Measurements from ENCODE around the gene ZDHHC8.
A peak's percentile ranks its signal among the peaks of the same experiment; 100 is the strongest.
"Not testable (repeated sequence)": the region's sequence is repeated elsewhere in the genome, so short reads cannot be mapped to it uniquely, and the experiment has no call there.

The ZDHHC8 gene

DNA sequence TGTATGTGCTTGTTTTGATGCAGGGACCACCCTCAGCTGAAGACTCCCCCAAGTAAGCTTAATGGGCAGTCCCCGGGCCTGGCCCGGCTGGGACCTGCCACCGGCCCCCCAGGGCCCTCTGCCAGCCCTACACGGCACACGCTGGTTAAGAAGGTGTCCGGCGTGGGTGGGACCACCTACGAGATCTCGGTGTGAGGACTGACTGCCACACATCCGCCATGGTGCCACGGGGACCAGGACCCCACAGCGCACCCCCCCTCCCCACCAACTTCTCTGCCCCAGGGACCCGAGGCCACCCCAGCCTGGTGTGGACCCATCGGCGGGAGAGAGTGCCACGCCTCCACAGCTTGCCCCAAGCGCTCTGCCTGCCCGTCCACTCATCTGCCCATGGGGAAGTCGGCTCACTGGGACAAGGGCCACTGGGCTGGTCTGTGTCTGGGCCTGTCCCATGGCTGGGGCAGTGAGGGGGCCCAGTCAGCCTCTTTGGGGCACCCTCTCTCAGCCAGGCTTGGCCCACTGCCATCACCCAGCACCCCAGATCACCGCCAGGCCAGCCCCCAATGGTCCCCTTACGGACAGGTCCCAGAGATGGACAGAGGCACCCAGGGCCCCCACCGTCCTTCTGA, 13.7 kb downstream of the ZDHHC8 start:
- no peak for DNase-seq

DNA sequence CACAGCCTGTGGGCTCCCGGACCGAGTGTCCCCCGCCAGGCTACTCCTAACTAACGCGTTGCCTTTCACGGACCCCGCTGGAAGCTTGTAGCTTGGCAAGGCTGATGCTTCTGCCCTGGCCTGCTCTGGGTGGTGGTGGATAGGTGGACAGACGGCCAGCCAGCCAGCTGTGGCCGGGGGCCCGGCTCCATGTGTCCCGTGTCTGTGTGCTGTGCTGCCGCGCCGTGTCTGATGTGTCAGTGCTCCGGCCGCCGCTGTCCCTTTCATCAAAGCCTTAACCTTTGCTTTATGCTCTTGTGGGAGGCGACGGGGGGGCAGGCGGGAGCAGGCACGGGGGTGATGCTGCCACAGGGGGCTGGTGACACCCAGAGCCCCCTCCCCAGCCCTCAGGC, 14.2 kb downstream of the ZDHHC8 start:
- DNase-seq = no peak

DNA sequence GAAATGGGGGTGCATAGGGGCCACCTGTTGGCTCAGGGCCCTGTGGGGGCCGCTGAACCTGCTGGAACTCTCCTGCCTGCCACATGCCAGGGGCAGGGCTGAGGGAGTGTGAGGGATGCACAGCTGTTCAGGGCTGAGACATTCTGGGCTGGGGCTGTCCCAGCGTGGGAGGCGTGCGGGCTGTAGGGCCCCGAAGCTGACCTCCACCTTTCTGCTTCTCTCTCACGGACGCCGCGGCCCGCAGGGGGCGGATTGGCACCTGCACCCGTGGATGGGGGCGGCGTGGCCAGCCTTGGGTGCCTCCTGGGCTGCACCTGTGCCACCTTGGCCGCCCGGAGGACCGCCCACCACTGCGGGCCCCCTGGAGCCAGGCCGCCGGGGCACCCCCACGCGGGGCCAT, 15.2 kb downstream of the ZDHHC8 start:
- no peak for DNase-seq

DNA sequence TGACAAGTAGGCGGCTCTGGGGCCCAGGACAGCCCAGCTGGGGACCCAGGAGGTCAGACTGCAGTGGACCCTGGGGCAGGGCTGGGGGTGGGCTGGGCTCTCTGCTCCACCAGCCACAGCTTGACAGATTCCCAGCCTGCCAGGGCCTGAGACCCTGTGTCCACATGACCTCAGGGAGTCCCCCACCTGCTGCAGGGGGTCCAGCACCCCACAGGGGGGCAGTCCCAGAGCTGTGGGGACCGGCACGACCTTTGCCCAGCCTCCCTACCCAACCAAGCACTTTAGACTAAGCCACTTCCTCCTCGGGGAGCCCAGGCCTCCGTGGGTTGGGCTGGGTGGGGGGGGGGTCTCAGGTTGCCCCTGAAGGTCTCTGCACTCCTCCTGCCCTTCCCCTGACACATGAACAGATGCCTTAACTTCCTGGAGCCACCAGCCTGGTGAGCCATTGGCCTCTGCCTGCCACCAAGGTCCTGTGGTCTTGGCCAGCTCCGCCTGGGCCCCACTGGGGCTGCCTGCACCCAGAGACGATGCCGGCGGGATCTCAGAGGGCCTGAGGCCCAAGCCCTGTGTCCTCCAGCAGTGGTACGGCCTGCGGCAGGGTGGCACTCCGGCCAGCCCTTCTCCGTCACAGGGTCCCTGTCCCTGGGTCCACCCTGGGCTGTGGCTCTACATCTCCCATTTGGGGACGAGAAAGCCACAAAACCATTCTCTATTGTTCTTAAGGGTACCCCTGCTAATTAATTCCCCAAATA, 15.8 kb downstream of the ZDHHC8 start:
- DNase-seq = no peak

DNA sequence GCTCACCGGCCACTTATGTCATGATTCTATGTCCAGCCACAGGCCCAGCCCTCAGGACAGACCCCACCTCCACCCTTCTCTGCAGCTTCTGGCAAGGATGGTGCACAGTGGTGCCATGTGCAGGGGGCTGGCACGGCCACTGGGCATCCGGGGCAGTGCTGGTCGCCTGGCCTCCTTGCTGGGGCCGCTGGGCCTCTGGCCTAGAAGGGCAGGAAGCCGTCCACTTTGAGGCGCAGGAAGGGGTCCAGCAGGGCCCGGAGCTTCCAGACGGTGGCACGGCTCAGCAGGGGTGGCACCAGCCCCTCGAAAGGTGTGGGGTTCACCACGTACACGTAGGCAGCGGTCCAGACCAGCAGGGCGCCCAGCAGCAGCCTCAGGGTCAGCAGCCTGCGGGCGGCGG, 16.8 kb downstream of the ZDHHC8 start:
- DNase-seq = peak in 1 of 14 donors; percentile 21

DNA sequence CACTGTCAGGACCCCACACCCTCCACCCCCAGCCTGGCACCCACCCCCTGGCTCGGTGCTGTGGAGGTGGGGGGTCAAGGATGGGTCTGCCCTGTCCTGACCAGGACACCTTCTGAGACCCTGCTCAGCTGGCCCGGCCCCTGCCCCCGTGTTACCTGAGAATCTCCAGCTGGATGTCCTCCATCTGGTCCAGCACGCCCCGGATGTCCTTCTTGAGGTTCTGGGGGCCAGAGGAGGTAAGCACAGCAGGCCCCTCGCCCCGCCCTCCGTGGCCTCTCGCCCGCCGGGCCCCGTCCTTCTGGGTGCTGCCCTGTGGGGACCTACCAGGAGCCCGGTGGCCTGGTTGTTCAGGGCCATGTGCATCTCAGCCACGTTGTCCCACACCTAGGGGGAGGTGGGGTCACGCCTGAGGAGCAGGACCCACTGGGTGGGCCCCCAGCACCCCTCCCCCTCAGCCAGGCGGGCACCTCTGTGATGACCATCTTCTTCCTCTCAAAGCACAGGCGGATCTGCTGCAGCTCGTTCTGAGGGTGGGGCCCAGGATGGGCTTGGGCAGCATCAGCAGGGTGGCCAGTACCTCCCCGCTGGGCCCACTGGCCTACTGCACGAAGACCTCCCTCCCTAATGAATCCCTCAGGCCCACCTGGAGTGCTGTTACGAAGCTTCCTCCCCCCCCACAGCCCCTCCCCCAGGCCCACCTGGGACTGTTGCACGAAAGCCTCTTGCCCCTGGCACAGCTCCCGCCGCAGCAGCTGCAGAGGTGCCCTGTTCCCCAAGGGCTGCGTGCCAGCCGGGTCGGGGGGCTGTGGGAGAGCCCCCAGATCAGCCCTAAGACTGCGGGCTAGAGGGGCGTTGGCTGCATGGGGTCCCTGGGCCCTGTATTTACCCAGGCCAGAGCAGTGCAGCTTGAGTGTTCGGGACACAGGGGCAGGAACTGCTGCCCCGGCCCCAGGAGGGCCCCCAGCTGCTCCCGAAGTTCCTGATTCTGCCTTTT, 17.9 kb downstream of the ZDHHC8 start:
- DNase-seq = no peak

DNA sequence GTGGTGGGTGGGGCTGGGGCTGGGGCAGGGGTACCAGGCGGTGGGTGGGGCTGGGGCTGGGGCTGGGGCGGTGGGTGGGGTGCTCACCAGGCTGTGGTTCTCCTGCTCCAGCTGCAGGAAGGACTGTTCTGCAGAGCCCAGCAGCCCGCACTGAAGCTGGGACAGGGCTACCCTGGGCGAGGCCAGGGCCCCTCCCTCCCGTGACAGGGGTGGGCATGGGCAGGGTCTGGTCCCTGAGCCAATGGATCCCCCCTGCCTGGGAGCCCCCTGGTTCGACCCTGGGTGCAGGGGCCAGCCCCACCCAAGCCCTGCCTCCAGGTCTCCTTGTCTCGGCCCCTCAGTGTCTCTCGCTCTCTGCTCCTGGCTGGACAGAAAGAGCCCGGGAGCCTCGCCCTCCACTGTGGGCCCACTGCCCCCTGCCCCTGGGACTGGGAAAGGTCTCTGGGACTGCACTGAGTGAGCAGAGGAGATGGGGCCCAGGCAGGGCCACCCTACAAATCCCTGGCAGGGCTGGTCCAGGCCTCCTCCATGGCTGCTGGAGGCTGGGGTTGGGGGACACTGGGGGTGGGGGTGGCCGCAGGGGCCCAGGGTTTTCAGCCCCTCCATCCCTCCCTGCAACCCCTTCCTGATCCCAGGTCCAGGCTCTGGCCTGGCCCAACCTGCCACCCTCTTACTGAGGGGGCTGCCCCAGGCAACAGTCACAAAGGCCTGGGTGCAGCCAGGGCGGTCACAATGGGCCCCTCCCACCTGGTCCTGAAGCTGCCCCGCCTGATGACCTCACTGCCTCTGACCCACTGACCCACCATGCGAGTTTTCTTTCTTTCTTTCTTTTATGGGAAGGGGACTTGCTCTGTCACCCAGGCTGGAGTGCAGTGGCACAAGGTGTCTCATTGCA, 19.0 kb downstream of the ZDHHC8 start, which contains the start of gene CCDC188:
CCDC188 (minus strand) TSS at position 675 of the 895 bp plus-strand sequence; CDS start at position 606, 69 bp downstream.
- DNase-seq = no peak

DNA sequence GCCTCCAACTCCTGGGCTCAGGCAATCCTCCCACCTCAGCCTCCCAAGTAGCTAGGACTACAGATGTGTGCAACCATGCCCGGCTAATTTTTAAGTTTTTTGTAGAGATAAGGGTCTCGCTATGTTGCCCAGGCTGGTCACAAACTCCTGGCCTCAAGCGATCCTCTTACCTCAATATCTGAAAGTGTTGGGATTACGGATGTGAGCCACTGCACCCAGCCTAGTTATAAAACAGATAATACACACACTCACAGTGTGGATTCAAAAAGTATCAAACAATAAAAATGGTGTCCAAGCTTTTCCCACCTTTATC, 19.6 kb downstream of the ZDHHC8 start:
- no peak for DNase-seq

DNA sequence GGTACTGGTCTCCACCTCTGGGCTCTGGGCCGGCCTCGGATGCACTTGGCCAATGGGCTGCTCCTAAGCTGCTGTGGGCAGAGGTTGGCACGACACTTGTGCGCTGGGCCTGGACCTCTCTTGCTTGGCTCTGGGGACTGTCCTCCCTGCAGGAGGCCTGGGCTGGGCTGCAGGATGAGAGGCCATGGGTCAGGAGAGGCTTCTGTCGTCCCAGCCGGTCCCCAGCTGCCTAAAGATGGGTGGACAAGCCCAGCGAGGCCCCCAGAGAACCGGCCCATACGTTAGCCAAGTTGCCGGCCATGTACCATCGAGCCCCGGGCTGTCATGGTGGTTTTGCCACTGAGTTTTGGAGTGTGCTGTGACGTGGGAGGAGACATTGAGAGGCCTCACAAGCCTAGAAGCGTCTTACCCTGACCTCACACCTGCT, 20.9 kb downstream of the ZDHHC8 start:
- DNase-seq = no peak

DNA sequence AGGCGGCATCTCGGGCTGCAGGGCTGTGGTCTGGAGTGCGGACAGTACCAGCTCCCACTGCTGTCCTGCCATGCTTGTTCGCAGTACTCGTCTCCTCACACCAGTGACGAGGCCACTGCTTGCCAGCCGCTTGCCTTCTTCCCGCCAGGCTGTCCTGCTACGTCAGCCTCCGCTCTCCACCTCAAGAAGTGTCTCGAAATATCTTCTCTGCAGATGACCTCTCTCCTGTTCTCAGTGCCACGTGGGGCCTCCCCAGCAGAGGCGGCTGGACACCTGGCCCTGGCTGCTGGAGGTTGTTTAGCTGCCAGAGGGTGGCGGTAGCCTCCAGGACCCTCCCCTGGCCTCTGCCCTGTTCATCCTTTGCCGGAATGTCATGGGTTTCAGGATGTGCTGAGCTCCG, 22.3 kb downstream of the ZDHHC8 start:
- DNase-seq = no peak

DNA sequence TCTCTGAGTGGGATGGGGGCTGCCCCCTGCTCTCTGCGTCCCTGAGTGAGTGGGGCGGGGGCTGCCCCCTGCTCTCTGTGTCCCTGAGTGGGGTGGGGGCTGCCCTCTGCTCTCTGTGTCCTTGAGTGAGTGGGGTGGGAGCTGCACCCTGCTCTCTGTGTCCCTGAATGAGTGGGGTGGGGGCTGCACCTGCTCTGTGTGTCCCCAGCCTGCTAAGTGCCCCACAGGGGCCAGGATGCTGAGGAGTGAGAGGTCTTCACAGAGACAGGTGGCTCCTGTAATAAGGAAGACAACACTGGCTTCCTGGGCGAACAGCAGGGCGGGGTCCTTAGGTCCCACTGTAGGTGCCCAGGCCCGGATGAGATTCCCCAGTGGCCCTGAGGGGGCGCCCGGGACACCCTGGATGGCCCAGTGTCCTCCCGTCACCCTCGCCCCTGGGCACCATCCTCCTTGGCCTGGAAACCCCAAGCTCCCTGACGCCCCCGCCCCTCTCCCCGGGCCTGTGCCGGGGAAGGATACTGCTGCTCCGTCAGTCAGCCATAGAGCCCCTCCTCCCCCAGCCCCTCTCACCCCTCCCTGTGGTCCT, 23.1 kb downstream of the ZDHHC8 start:
- no peak for DNase-seq

DNA sequence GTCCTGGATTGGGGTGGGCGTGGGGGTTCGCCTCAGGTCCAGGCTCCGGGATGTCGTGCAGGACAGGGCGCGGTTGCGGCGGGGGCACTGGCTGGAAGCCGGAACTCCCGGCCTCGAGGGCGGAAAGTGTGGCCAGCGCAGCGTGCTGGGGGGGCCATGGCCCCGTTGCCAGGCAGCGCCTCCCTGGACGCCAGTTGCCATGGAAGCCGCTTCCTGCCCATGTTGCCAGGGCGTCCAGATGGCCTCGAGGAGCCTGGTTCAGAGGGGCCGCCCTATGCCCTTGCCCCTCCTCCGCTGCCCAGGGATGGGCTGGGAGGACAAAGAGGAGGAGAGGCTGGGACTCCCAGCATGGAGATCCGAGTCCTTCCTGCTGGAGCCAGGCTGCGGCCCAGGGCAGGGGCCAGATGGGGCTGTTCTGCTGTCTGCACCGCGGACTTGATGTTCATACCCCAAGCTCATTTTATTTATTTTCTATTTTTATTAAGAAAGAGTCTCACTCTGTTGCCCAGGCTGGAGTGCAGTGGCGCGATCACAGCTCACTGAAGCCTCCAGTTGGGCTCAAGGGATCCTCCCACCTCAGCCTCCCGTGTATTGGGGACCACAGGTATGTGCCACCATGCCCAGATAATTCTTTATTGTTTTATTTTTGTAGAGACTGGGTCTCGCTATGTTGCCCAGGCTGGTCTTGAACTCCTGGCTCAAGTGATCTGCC, 23.9 kb downstream of the ZDHHC8 start:
- DNase-seq = peak in 10 of 14 donors; percentile 3 to 82 (median 16)

DNA sequence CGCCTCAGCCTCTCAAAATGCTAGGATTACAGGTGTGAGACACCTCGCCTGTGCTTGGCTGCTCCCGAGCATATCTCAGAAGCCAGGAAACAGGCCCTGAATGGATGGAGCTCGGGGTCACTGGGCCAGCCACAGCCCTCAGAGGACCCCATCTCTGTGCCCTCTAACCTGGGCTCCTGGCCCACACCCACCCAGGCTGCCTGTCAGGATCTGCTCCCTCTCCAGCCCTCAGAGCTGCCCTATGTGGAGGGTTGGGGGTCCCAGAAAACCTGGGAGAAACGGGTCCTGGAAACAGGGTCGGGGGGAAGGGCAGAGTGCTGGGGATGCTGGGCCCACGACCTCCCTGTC, 24.4 kb downstream of the ZDHHC8 start:
- no peak for DNase-seq

DNA sequence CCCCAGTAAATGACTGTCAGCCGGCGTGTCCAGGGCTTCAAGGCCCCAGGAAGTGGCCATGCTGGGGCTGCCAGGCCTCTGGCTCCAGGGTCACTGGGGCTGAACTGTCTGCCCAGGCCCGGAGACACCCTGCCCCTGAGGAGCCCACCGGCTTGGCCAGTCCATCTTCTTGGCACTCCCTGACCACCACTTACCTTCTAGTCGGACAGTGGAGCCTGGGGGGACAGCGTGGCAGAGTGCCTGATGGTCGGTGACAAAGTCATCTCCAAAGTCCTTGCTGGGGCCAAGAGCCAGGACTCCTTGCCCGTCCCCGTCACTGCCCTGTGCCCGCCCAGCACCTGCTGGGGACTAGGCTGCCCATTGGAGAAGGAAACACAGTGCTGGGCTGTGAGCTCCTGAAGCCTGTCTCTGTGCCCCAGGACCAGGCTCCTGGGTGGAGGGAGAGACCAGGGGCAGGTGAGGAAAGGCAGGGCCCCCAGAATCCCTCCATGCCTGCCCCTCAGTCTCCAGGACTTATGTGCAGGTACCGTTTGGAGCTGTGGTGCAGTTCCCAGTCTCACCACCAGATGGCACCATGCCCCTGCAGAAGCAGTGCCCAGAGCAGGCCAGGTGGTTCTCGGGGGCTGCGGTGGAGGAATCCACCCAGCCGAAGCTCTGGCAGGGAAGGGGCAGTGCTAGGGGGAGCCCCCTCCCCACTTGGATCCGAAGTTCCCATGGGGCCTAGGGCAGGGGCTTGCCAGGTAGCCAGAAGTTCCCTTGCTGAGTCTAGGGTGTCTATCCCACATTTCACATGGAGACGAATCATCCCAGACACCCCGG, 25.2 kb downstream of the ZDHHC8 start:
- peak; percentile 13 to 81 (median 50) for DNase-seq

DNA sequence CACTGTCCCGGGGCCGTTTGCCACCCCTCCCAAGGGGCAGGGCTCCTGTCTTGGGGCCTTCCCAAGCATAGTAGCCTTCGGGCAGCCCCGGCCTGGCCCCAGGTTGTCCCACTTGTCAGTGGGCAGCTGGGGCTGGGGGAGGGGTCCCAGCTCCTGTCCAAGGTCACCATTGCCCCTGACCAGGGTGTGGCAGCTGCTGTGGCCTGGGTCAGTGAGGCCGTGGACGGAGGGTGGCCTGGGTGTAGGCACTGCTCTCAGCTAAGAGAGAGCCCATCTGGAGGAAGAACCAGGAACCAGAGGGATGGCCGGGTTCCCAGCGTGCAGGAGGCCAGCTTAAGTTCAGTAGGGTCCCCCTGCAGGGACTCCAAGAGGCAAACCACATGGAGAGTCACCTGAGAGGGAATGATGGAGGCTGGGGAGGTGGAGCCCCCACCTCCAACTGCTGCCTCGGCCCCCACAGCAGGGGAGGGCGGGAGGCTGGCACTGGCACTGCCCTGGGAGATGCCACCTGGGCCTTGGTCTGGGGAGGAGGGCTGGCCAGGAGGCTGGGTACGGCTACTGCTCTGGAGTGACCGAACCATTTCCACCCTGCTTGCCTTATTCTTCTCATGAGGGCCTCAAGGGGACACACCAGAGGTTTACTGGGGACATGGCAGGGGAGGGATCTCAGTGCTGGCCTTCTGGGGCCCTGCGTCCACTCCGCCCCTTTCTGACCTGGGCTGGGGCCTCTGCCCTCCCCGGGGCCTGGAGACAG, 26.0 kb downstream of the ZDHHC8 start:
- DNase-seq = no peak

DNA sequence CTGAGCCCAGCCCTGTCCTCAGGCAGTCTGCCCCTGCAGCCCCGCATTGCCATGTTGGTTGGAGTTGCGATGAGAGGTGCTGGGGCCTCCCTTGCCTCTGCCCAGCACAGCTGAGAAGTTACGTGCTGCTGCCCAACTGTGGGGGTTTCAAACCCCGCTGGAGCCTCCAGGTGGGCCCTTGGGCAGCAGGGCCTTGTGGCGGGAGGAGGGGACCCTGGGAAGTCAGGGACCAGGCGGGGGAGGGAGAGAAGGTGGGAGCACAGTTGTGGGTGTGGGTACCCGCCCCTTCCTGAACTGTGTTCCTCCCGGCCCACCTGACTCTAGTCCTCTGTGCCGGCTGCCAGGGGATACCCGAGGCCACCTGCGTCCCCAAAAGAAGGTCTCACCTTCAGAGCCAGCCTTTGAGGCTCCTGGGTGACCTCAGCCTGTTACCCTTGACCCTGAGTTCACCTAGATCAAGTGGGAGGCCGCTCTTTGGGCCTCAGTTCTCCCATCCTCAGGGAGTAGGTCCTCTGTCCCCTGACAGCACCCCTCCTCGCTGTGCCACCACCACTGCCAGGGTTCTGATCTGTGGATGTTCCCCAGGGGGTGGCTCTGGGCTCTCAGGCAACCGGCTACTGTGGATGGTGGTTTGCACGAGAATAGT, 26.9 kb downstream of the ZDHHC8 start:
- no peak for DNase-seq

DNA sequence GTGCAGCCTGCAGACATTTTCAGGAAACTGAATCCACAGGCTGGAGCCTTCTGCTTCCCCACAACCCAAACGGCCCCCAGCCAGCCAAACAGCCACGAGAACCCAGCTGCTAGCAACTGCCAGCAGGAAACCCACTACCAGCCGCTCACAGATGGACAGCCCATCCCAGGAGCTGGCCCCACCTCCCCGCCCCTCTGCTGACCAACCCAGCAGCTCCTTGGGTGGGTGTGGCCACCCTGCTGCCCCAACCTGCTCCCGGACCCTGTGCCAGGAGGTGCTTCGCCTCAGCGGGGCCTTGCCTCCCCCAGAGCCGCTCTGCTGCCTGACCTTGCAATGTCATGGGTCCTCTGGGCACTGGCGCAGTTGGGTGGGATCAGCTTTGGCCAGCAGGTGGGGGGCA, 27.5 kb downstream of the ZDHHC8 start:
- DNase-seq = no peak

DNA sequence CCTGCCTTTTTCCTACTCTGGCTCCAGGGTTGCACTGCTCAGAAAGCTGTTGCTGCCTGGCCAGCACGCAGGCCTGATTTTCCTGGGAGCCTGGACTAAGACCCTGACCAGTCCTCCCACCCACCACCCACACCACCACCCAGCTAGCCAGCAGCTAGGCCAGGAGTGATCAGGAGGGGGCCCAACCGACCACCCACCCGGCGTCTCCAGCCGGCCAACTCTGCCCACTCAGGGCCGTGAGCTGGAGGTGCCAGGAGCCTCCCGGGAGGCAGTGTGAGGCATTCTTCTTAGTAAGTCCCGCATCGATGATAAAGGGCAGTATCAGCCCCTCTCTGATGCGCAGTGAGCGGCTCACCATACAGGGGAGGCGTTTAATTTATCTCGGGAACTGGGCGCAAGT, 27.9 kb downstream of the ZDHHC8 start:
- not testable (repeated sequence) for DNase-seq

DNA sequence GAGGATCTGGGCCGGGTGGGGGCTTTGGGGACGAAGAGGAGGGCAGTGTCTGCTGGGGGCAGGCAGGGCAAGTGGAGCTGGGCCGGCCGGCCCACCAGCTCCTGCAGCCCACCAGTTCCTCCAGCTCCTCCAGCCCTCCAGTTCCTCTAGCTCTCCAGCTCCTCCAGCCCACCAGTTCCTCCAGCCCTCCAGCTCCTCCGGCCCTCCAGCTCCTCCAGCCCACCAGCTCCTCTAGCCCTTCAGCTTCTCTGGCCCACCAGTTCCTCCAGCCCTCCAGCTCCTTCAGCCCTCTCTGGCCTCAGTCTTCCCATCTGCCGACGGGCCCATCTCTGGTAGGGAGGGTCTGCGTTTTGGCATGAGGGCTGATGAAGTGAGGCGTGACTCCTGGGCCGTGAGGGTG, 28.4 kb downstream of the ZDHHC8 start:
- no peak for DNase-seq

Data from C1 segment of cervical spinal cord (tissue), 14 donors.